Astrocyte (in vitro differentiated cells and primary cell): ENCODE results near the gene DUSP11.

Experiments
- EZH2 ChIP-seq: IDR thresholded peaks from 2 replicates; pipeline ENCODE4 v1.6.1; 2012; ENCODE audit warnings: mild to moderate bottlenecking, low read length, inconsistent platforms; ENCODE audit not compliant: insufficient read depth
- TF ChIP-seq, protein P1 (sequence below): IDR thresholded peaks from 2 replicates; pipeline ENCODE4 v1.5.1; 2011; ENCODE audit warnings: low read depth, mild to moderate bottlenecking, inconsistent platforms, low read length, moderate library complexity; ENCODE audit not compliant: insufficient read depth

DNA sequence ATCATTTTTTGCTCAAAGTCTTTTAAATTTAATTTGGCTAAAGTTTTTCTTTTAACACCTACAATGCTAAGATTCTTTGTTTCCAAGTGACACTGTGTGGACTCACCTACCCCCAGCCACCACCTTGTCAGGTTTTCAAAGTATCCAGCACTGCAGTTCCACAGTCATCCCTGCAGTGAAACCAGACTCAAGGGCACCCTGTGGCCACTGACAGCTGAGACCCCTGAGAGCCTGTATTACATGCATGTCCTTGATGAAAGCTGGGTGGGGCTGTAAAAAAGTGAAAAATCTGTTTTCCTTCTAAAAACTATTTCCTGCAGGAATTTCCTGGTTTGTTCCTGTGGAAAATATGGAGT lies 62.7 kb downstream of the DUSP11 start:
- TF ChIP-seq, protein P1, sequence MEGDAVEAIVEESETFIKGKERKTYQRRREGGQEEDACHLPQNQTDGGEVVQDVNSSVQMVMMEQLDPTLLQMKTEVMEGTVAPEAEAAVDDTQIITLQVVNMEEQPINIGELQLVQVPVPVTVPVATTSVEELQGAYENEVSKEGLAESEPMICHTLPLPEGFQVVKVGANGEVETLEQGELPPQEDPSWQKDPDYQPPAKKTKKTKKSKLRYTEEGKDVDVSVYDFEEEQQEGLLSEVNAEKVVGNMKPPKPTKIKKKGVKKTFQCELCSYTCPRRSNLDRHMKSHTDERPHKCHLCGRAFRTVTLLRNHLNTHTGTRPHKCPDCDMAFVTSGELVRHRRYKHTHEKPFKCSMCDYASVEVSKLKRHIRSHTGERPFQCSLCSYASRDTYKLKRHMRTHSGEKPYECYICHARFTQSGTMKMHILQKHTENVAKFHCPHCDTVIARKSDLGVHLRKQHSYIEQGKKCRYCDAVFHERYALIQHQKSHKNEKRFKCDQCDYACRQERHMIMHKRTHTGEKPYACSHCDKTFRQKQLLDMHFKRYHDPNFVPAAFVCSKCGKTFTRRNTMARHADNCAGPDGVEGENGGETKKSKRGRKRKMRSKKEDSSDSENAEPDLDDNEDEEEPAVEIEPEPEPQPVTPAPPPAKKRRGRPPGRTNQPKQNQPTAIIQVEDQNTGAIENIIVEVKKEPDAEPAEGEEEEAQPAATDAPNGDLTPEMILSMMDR, result no peak
- TF ChIP-seq EZH2, result no peak
